ENCODE data around the gene EFCAB11. TPM values are rescaled to one million over a fixed set of nuclear protein-coding genes. Genes with fewer than 3 reads are reported as not detected.

The EFCAB11 gene
- 1.1 and 3.4 TPM in 2 replicates for total RNA-seq

GRCh38 chr14:89954070-89955021 is at the start of gene EFCAB11:
EFCAB11 (minus strand) TSS chr14:89954730; CDS start chr14:89954660, 70 bp downstream.

GRCh38 chr14:89955745-89956660 is 1.5 kb upstream of the EFCAB11 start, which contains the start of gene TDP1:
TDP1 (plus strand) TSS chr14:89955927; CDS start chr14:89963115, 7,188 bp downstream.

Other genes starting within 250 kb of the EFCAB11 start
- gene TDP1, start 1.2 kb upstream of the EFCAB11 start, total RNA-seq, result 8.6 and 14.1 TPM in 2 replicates
- gene KCNK13, start 107.3 kb upstream of the EFCAB11 start, total RNA-seq, result 0.97 TPM in 1 of 2 replicates, not detected in the other